Activated CD4-positive, CD25-positive, alpha-beta regulatory T cell treated with anti-CD3 and anti-CD28 coated beads, Interleukin-2, amount 50 U/mL, for 16 hours (primary cell): Measurements from ENCODE around the gene AK8.

Source experiments
- DNase-seq: peaks from one replicate; pipeline ENCODE4 v3.0.0-alpha.2; 2020; ENCODE audit warnings: low read depth, low spot score

The AK8 gene

GRCh38 chr9:132826131-132826530 lies 52.0 kb downstream of the AK8 start:
- no peak for DNase-seq

- DNase-seq, result no peak
These were observed 52.7 kb downstream of the AK8 start for GRCh38 chr9:132825430-132825829.

- no peak for DNase-seq
These were observed 53.1 kb downstream of the AK8 start for GRCh38 chr9:132824951-132825350.

GRCh38 chr9:132824151-132824550 lies 53.9 kb downstream of the AK8 start:
- no peak for DNase-seq

- DNase-seq, result no peak
These were observed 54.5 kb downstream of the AK8 start for GRCh38 chr9:132823370-132824145.

GRCh38 chr9:132820169-132820944 lies 57.7 kb downstream of the AK8 start:
- DNase-seq, result no peak

GRCh38 chr9:132818588-132818987 lies 59.5 kb downstream of the AK8 start:
- no peak for DNase-seq

- no peak for DNase-seq
These were observed 63.1 kb downstream of the AK8 start for GRCh38 chr9:132814937-132815336.

- DNase-seq, result no peak
These were observed 64.8 kb downstream of the AK8 start for GRCh38 chr9:132813115-132813771.

- no peak for DNase-seq
These were observed 66.1 kb downstream of the AK8 start for GRCh38 chr9:132811985-132812384.

GRCh38 chr9:132810314-132810713 lies 67.8 kb downstream of the AK8 start:
- no peak for DNase-seq

GRCh38 chr9:132809677-132810271 lies 68.3 kb downstream of the AK8 start:
- DNase-seq, result no peak

- DNase-seq, result no peak
These were observed 69.4 kb downstream of the AK8 start for GRCh38 chr9:132808645-132809044.

- no peak for DNase-seq
These were observed 71.2 kb downstream of the AK8 start for GRCh38 chr9:132806723-132807421.

- no peak for DNase-seq
These were observed 71.8 kb downstream of the AK8 start for GRCh38 chr9:132806306-132806705.

- no peak for DNase-seq
These were observed 73.3 kb downstream of the AK8 start for GRCh38 chr9:132804576-132805295.

- DNase-seq, result no peak
These were observed 75.8 kb downstream of the AK8 start for GRCh38 chr9:132802121-132802795.

- DNase-seq, result no peak
These were observed 76.4 kb downstream of the AK8 start for GRCh38 chr9:132801659-132802058.

GRCh38 chr9:132800038-132800648 lies 77.9 kb downstream of the AK8 start:
- DNase-seq, result peak; percentile 23
